WTC11 (cell line): ENCODE measurements around the gene CHRNA3.

Experiments
- ESRRA ChIP-seq: sonication (generic); formaldehyde crosslinking; IDR thresholded peaks from 2 replicates; pipeline ENCODE4 v1.8.1; 2022; ENCODE audit warnings: mild to moderate bottlenecking, missing genetic modification reagents, borderline replicate concordance
- ETV6 ChIP-seq: sonication (generic); formaldehyde crosslinking; IDR thresholded peaks from 2 replicates; pipeline ENCODE4 v1.8.1; 2022; ENCODE audit warnings: mild to moderate bottlenecking, missing genetic modification reagents
- FOXJ3 ChIP-seq: sonication (generic); formaldehyde crosslinking; IDR thresholded peaks from 2 replicates; pipeline ENCODE4 v1.9.0; 2021; ENCODE audit warnings: missing genetic modification reagents, mild to moderate bottlenecking, borderline replicate concordance
- SP1 ChIP-seq: sonication (generic); formaldehyde crosslinking; conservative IDR thresholded peaks from 2 replicates; pipeline ENCODE4 v1.8.1; 2022; ENCODE audit warnings: missing genetic modification reagents
- ZNF121 ChIP-seq: sonication (generic); formaldehyde crosslinking; IDR thresholded peaks from 2 replicates; pipeline ENCODE4 v1.8.0; 2023; ENCODE audit warnings: missing genetic modification reagents
- TF ChIP-seq, protein P1 (sequence below): fragments of 250-450 bp; sonication (Bioruptor Pico); IDR thresholded peaks from 2 replicates; pipeline ENCODE4 v2.1.2; 2022; ENCODE audit warnings: mild to moderate bottlenecking, moderate library complexity
- TF ChIP-seq, protein P2 (sequence below): sonication (generic); formaldehyde crosslinking; IDR thresholded peaks from 2 replicates; pipeline ENCODE4 v1.8.0; 2022; ENCODE audit warnings: mild to moderate bottlenecking, missing genetic modification reagents

DNA sequence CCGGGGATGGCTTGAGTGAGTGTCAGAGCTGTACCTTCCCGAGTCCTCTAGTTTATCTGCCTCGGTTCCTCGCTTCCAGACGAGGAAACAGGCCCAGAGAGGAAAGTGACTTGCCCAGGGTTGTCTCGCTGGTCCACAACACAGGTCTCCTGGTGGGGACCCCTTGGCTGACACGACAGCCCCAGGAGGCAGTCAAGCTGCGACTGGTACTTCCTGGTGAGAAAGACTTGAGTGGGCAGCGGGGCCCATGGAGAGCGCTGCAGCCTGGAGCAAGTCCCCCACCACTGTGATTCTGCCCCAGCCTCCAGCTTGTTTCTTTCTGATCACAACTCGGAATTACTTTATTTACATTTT, 56.1 kb downstream of the CHRNA3 start:
- TF ChIP-seq, protein P1, sequence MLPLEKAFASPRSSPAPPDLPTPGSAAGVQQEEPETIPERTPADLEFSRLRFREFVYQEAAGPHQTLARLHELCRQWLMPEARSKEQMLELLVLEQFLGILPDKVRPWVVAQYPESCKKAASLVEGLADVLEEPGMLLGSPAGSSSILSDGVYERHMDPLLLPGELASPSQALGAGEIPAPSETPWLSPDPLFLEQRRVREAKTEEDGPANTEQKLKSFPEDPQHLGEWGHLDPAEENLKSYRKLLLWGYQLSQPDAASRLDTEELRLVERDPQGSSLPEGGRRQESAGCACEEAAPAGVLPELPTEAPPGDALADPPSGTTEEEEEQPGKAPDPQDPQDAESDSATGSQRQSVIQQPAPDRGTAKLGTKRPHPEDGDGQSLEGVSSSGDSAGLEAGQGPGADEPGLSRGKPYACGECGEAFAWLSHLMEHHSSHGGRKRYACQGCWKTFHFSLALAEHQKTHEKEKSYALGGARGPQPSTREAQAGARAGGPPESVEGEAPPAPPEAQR (CRISPR knock-in tag): no peak
- TF ChIP-seq SP1 (CRISPR knock-in tag) (no peak), FOXJ3 (CRISPR knock-in tag) (no peak), ESRRA (CRISPR knock-in tag) (no peak), ETV6 (CRISPR knock-in tag) (no peak), ZNF121 (CRISPR knock-in tag) (no peak)
- TF ChIP-seq, protein P2, sequence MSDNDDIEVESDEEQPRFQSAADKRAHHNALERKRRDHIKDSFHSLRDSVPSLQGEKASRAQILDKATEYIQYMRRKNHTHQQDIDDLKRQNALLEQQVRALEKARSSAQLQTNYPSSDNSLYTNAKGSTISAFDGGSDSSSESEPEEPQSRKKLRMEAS (CRISPR knock-in tag): no peak
